Activated naive CD4-positive, alpha-beta T cell treated with Interleukin-2 at 50 U/mL for 16 hours (primary cell): ENCODE data around the gene PROZ.
"Not testable (repeated sequence)": the region's sequence is repeated elsewhere in the genome, so short reads cannot be mapped to it uniquely, and the experiment has no call there.

Experiments
- DNase-seq: peaks from one replicate; pipeline ENCODE4 v3.0.0-alpha.2; 2020

The PROZ gene

GRCh38 chr13:113157929-113158747 lies at the start of gene PROZ:
Gene PROZ (plus strand): TSS chr13:113158648. CDS start chr13:113158661, 13 bp downstream.
- no peak for DNase-seq

- no peak for DNase-seq
These were observed 49.0 kb upstream of the PROZ start for GRCh38 chr13:113109151-113110047.

GRCh38 chr13:113110048-113110851 lies 48.2 kb upstream of the PROZ start:
- peak; percentile 41 for DNase-seq

- DNase-seq: no peak
These were observed 47.6 kb upstream of the PROZ start for GRCh38 chr13:113110852-113111315.

- not testable (repeated sequence) for DNase-seq
These were observed 46.6 kb upstream of the PROZ start for GRCh38 chr13:113111821-113112220.

- DNase-seq: not testable (repeated sequence)
These were observed 46.0 kb upstream of the PROZ start for GRCh38 chr13:113112475-113112874.

- DNase-seq: no peak
These were observed 45.3 kb upstream of the PROZ start for GRCh38 chr13:113112893-113113845.

GRCh38 chr13:113113846-113114271 lies 44.6 kb upstream of the PROZ start:
- DNase-seq: no peak

GRCh38 chr13:113114511-113115362 lies 43.7 kb upstream of the PROZ start:
- no peak for DNase-seq

GRCh38 chr13:113115363-113116205 lies 42.9 kb upstream of the PROZ start:
- DNase-seq: no peak

GRCh38 chr13:113116206-113116800 lies 42.1 kb upstream of the PROZ start:
- DNase-seq: no peak

- no peak for DNase-seq
These were observed 41.6 kb upstream of the PROZ start for GRCh38 chr13:113116871-113117271.

GRCh38 chr13:113117335-113117872 lies 41.0 kb upstream of the PROZ start:
- no peak for DNase-seq

GRCh38 chr13:113117911-113118260 lies 40.6 kb upstream of the PROZ start:
- no peak for DNase-seq

GRCh38 chr13:113118261-113119021 lies 40.0 kb upstream of the PROZ start:
- DNase-seq: no peak

- DNase-seq: no peak
These were observed 39.2 kb upstream of the PROZ start for GRCh38 chr13:113119166-113119821.

GRCh38 chr13:113119822-113120189 lies 38.6 kb upstream of the PROZ start:
- DNase-seq: no peak
